GM20000 (cell line): ENCODE results near the gene PTPRK.

ENCODE experiments used
- DNase-seq: peaks from one replicate; pipeline ENCODE4 v3.0.0; 2012; ENCODE audit warnings: low spot score
- CTCF ChIP-seq: IDR thresholded peaks from 2 replicates; pipeline ENCODE4 v1.5.1; 2012; ENCODE audit warnings: mild to moderate bottlenecking, control low read depth; ENCODE audit errors: extremely low read depth, missing control alignments

PTPRK gene

GRCh38 chr6:127966616-127967015 lies 553.8 kb downstream of the PTPRK start:
- TF ChIP-seq CTCF, result no peak

DNA sequence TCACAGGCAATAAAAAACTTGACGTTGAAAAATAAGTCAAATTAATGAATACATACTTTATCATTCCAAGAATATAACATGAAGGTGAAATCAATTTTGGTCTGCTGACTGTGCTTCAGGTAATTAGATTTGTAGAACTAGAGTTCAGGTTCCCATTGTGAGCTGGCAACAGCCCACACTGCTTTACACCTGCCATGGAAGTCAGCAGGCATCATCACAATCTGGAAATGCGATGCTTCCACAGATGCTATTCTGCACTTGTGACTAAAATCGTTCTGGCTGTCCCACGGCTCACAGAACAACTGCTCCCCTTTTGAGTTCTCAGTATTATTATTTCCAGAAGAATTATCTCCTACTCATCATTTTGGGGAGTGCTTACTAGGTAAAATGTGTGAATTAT lies 556.9 kb downstream of the PTPRK start:
- no peak for TF ChIP-seq CTCF
- no peak for DNase-seq

More at GRCh38 chr6:127966616-127967015, 553.8 kb downstream of the PTPRK start:
- no peak for DNase-seq

DNA sequence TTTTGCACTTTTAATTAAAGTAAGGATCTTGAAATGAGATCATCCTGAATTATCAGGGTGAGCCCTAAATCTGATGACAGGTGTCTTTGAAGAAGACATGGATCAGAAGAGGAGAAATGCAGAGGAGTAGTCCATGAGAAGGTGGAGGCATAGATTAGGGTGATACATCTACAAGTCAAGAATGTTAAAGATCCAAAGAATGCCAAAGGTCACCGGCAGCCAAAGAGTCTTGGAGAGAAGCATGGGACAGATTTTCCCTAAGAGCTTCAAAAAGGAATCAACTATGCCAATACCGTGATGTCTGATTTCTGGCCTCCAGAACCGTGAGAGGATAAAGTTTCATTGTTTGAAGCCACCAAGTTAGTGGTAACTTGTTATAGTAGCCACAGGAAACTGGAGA lies 560.5 kb downstream of the PTPRK start:
- no peak for TF ChIP-seq CTCF
- no peak for DNase-seq

DNA sequence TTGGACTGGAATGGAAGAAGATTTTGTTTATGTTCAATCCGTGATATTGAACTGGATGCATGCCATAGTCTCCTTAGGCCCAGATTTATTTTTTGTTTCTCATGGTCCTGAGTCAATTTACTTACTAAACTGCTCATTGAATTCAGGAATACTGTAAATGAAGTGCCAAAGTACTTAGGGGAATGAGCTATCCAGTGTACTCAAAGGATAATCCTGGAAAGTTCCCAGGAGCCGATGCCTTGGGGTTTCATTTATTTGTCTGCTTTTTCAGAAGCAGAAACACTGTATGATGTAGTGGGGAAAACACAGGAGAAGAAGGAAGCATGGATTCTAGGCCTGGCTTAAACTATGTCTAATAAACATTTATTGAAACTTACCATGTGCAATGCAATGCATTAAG lies 563.4 kb downstream of the PTPRK start:
- no peak for TF ChIP-seq CTCF

DNA sequence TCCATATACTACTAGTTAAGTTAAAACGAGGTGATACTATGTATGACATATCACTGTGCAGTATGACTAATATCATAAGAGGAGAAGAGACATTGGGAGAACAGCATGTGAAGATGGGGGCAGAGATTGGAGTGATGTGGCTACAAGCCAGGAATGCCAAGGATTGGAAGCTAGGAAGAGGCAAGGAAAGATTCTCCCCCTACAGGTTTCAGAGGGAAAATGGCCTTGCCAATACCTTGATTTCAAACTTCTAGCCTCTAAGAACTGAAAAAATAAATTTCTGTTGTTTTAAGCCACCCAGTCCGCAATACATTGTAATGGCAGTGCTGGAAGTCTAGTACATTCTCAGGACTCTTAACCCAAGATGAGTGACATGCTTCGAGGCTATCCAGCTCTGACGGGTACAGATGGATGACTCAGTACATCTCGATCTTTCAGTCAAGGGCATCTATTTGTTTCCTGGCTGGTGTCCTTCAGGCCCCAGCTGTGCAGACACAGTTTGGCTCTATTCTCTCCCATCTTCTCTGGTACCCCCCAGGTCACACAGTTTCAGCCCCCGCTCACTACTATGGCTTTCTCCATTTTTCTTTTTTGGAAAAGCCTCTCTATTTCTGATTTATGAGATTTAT lies 564.0 kb downstream of the PTPRK start:
- no peak for TF ChIP-seq CTCF
- no peak for DNase-seq

More for the DNA sequence above, 563.4 kb downstream of the PTPRK start:
- DNase-seq, result no peak

DNA sequence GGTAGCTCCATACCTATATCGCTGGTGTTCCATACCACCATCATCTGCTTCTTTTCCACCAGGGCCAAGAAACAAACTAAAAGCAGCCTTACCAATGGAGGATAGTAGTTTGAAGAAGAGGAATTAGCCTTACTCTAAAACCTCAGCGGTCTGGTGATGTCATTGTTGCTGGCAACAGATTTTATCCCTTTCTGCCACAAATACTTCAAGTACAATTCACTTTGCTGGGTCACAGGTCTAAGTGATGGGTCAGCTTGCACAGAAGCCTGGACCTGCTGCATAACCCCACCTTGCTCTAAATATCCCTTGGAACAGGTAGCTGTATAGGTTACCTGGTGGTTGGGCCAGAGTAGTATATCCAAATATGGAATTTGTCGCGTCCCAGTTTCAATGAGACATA lies 566.3 kb downstream of the PTPRK start:
- TF ChIP-seq CTCF, result no peak
- no peak for DNase-seq

GRCh38 chr6:127952831-127953230 lies 567.6 kb downstream of the PTPRK start:
- no peak for DNase-seq
- TF ChIP-seq CTCF, result no peak
